DOHH2 (cell line): ENCODE results near the gene MACROD1.

Source experiments
- H3F3A ChIP-seq: fragments of 200-600 bp; sonication (generic), shearing (Covaris generic); 2 replicates; pipeline ENCODE4 v1.6.0; 2016; ENCODE audit warnings: antibody characterized with exemption, mild to moderate bottlenecking; ENCODE audit not compliant: control insufficient read depth, insufficient read depth
- H3K27ac ChIP-seq: fragments of 200-600 bp; sonication (generic); 2 replicates; pipeline ENCODE4 v1.5.1; 2014; ENCODE audit warnings: low read depth, mild to moderate bottlenecking, low read length, moderate library complexity
- H3K27me3 ChIP-seq: fragments of 200-600 bp; sonication (generic); 2 replicates; pipeline ENCODE4 v1.6.1; 2014; ENCODE audit warnings: mild to moderate bottlenecking, low read length, mixed read lengths; ENCODE audit not compliant: control insufficient read depth
- H3K36me3 ChIP-seq: fragments of 200-600 bp; sonication (generic); 2 replicates; pipeline ENCODE4 v1.6.1; 2014; ENCODE audit warnings: mild to moderate bottlenecking, low read length, moderate library complexity, mixed read lengths; ENCODE audit not compliant: control insufficient read depth
- H3K4me1 ChIP-seq: fragments of 200-600 bp; sonication (generic); 2 replicates; pipeline ENCODE4 v1.6.1; 2014; ENCODE audit warnings: mild to moderate bottlenecking, low read length, mixed read lengths; ENCODE audit not compliant: control insufficient read depth
- H3K4me2 ChIP-seq: fragments of 200-600 bp; sonication (generic); 2 replicates; pipeline ENCODE4 v1.6.0; 2014; ENCODE audit warnings: mild to moderate bottlenecking, low read length, moderate library complexity
- H3K4me3 ChIP-seq: fragments of 200-600 bp; sonication (generic); 2 replicates; pipeline ENCODE4 v1.5.1; 2014; ENCODE audit warnings: mild to moderate bottlenecking, low read length, mixed read lengths
- H3K79me2 ChIP-seq: fragments of 200-600 bp; sonication (generic); 2 replicates; pipeline ENCODE4 v1.6.1; 2014; ENCODE audit warnings: mild to moderate bottlenecking, low read length, mixed read lengths; ENCODE audit not compliant: control insufficient read depth
- H3K9me2 ChIP-seq: fragments of 200-600 bp; sonication (generic); replicated peaks from 2 replicates; pipeline ENCODE4 v1.6.1; 2014; ENCODE audit warnings: mild to moderate bottlenecking, low read length, mixed read lengths; ENCODE audit not compliant: control insufficient read depth
- H3K9me3 ChIP-seq: fragments of 200-600 bp; sonication (generic); 2 replicates; pipeline ENCODE4 v1.6.1; 2014; ENCODE audit warnings: antibody characterized with exemption, low read length, mixed read lengths; ENCODE audit not compliant: control insufficient read depth, insufficient read depth
- H4K20me1 ChIP-seq: fragments of 200-600 bp; sonication (generic); 2 replicates; pipeline ENCODE4 v1.6.0; 2014; ENCODE audit warnings: low read depth, mild to moderate bottlenecking, antibody characterized with exemption, low read length, moderate library complexity; ENCODE audit not compliant: control insufficient read depth, insufficient read depth
- CTCF ChIP-seq: fragments of 200-600 bp; sonication (generic); IDR thresholded peaks from one replicate; pipeline ENCODE4 v1.5.1; 2014; ENCODE audit warnings: antibody characterized with exemption, mild to moderate bottlenecking, low read depth, low read length; ENCODE audit not compliant: poor library complexity, severe bottlenecking
- EZH2phosphoT487 ChIP-seq: fragments of 200-600 bp; sonication (generic); IDR thresholded peaks from 2 replicates; pipeline ENCODE4 v1.6.1; 2017; ENCODE audit warnings: borderline replicate concordance, mild to moderate bottlenecking, antibody characterized with exemption, low read length, moderate library complexity, mixed read lengths

The MACROD1 gene

GRCh38 chr11:64021757-64022093 is 144.2 kb downstream of the MACROD1 start:
- Histone ChIP-seq H3K36me3 (no peaks in the 10 kb centered on the region), H3K9me2 (no peaks in the 10 kb centered on the region), H3F3A (no peaks in the 10 kb centered on the region), H3K27me3 (peaks cover 8% of the 10 kb centered on the region), H3K79me2 (no peaks in the 10 kb centered on the region), H3K4me1 (no peaks in the 10 kb centered on the region), H4K20me1 (no peaks in the 10 kb centered on the region), H3K4me3 (no peak overlapping the region), H3K9me3 (no peaks in the 10 kb centered on the region), H3K27ac (no peak overlapping the region), H3K4me2 (no peak overlapping the region)
- TF ChIP-seq EZH2phosphoT487 (no peak), CTCF (no peak)

- Histone ChIP-seq H3K4me2 (no peak overlapping the region), H3K27ac (no peak overlapping the region), H3F3A (no peaks in the 10 kb centered on the region), H3K9me2 (no peaks in the 10 kb centered on the region), H4K20me1 (no peaks in the 10 kb centered on the region), H3K9me3 (no peaks in the 10 kb centered on the region), H3K36me3 (no peaks in the 10 kb centered on the region), H3K79me2 (no peaks in the 10 kb centered on the region), H3K4me3 (no peak overlapping the region), H3K4me1 (no peaks in the 10 kb centered on the region), H3K27me3 (peaks cover 4% of the 10 kb centered on the region; the same call in 1 of the 2 replicates)
- TF ChIP-seq CTCF (no peak), EZH2phosphoT487 (no peak)
Measured at GRCh38 chr11:64020976-64021756, 144.7 kb downstream of the MACROD1 start.

- Histone ChIP-seq H3K9me2 (no peaks in the 10 kb centered on the region), H3K4me2 (no peak overlapping the region), H3K4me1 (no peaks in the 10 kb centered on the region), H3K36me3 (no peaks in the 10 kb centered on the region), H3K4me3 (no peak overlapping the region), H3K9me3 (no peaks in the 10 kb centered on the region), H3F3A (no peaks in the 10 kb centered on the region), H3K79me2 (no peaks in the 10 kb centered on the region), H4K20me1 (no peaks in the 10 kb centered on the region), H3K27me3 (0 out of 2 replicates have a peak, but pooled peaks cover 3% of the 10 kb centered on the region), H3K27ac (no peak overlapping the region)
- TF ChIP-seq EZH2phosphoT487: no peak
- no peak for TF ChIP-seq CTCF
Measured at GRCh38 chr11:64019106-64020037, 146.5 kb downstream of the MACROD1 start.
